RWPE2 (cell line): ENCODE data around the gene ARL5C.

Experiments used
- ATAC-seq: fragments of 200-7000 bp; cut with Tn5 transposase; 3 replicates; pipeline ENCODE4 v1.9.1; 2021; ENCODE audit warnings: low read depth
- DNase-seq: peaks from one replicate; pipeline ENCODE4 v3.0.0-alpha.2; 2020; ENCODE audit warnings: low spot score
- H3K27ac ChIP-seq: fragments of 450-650 bp; 2 replicates; pipeline ENCODE4 v1.5.1; 2017; ENCODE audit warnings: mild to moderate bottlenecking; ENCODE audit not compliant: poor library complexity, severe bottlenecking
- H3K27me3 ChIP-seq: fragments of 250-450 bp; sonication (Bioruptor Pico); 2 replicates; pipeline ENCODE4 v1.5.1; 2021; ENCODE audit warnings: mild to moderate bottlenecking, moderate library complexity; ENCODE audit not compliant: insufficient read depth, poor library complexity, severe bottlenecking
- H3K36me3 ChIP-seq: fragments of 250-450 bp; sonication (Bioruptor Pico); 2 replicates; pipeline ENCODE4 v1.5.1; 2020; ENCODE audit warnings: low read depth, mild to moderate bottlenecking, moderate library complexity
- H3K4me1 ChIP-seq: fragments of 250-450 bp; sonication (Bioruptor Pico); 2 replicates; pipeline ENCODE4 v1.5.1; 2021; ENCODE audit warnings: mild to moderate bottlenecking, moderate library complexity; ENCODE audit not compliant: insufficient read depth, poor library complexity, severe bottlenecking
- H3K4me3 ChIP-seq: fragments of 250-450 bp; sonication (Bioruptor Pico); 2 replicates; pipeline ENCODE4 v1.5.1; 2021; ENCODE audit warnings: mild to moderate bottlenecking, moderate library complexity; ENCODE audit not compliant: severe bottlenecking
- H3K9me3 ChIP-seq: fragments of 250-450 bp; sonication (Bioruptor Pico); 2 replicates; pipeline ENCODE4 v1.5.1; 2021; ENCODE audit warnings: mild to moderate bottlenecking, moderate library complexity; ENCODE audit not compliant: severe bottlenecking
- CTCF ChIP-seq: fragments of 450-650 bp; IDR thresholded peaks from one replicate; pipeline ENCODE4 v1.5.1; 2017; ENCODE audit warnings: mild to moderate bottlenecking, moderate library complexity; ENCODE audit not compliant: poor library complexity, severe bottlenecking

ARL5C gene

GRCh38 chr17:39191750-39192510, 26.0 kb upstream of the ARL5C start:
- Histone ChIP-seq H3K9me3 (no peaks in the 10 kb centered on the region), H3K27ac (no peak overlapping the region), H3K36me3 (peaks cover 66% of the 10 kb centered on the region), H3K4me3 (no peak overlapping the region), H3K4me1 (no peaks in the 10 kb centered on the region), H3K27me3 (no peaks in the 10 kb centered on the region)
- no peak for TF ChIP-seq CTCF
- ATAC-seq (no peak), DNase-seq (no peak)

GRCh38 chr17:39187152-39187830, 21.3 kb upstream of the ARL5C start:
- no peak for TF ChIP-seq CTCF
- Histone ChIP-seq H3K9me3 (no peaks in the 10 kb centered on the region), H3K36me3 (peaks cover 71% of the 10 kb centered on the region), H3K4me1 (no peaks in the 10 kb centered on the region), H3K27ac (no peak overlapping the region), H3K4me3 (no peak overlapping the region), H3K27me3 (no peaks in the 10 kb centered on the region)
- DNase-seq (no peak), ATAC-seq (no peak)

- Histone ChIP-seq H3K4me3 (no peak overlapping the region), H3K27ac (no peak overlapping the region), H3K36me3 (peaks cover 73% of the 10 kb centered on the region), H3K9me3 (no peaks in the 10 kb centered on the region), H3K27me3 (no peaks in the 10 kb centered on the region), H3K4me1 (no peaks in the 10 kb centered on the region)
- ATAC-seq (no peak), DNase-seq (no peak)
- TF ChIP-seq CTCF, result no peak
Measured at GRCh38 chr17:39186481-39187002, 20.6 kb upstream of the ARL5C start.

- Histone ChIP-seq H3K9me3 (no peaks in the 10 kb centered on the region), H3K4me3 (no peak overlapping the region), H3K36me3 (peaks cover 59% of the 10 kb centered on the region), H3K27me3 (no peaks in the 10 kb centered on the region), H3K4me1 (peaks cover 2% of the 10 kb centered on the region), H3K27ac (no peak overlapping the region)
- DNase-seq (no peak), ATAC-seq (no peak)
- TF ChIP-seq CTCF, result no peak
Measured at GRCh38 chr17:39183720-39184119, 17.8 kb upstream of the ARL5C start.
